ENCODE results near the gene ZNHIT6.
"Not testable (repeated sequence)": the region's sequence is repeated elsewhere in the genome, so short reads cannot be mapped to it uniquely, and the experiment has no call there.

ZNHIT6 gene

DNA sequence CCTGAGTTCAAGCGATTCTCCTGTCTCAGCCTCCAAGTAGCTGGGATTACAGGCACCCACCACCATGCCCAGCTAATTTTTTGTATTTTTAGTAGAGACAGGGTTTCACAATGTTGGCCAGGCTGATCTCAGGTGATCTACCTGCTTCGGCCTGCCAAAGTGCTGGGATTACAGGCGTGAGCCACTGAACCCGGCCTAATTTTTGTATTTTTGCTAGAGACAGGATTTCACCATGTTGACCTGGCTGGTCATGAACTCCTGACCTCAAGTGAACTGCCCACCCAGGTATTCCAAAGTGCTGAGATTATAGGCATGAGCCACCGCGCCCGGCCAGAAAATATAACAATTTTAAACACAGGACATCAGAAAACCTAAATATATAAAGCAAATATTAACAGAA, 68.3 kb downstream of the ZNHIT6 start:
- not testable (repeated sequence) for H3K4me3 ChIP-seq (ENCODE audit: low read depth in 1 of 2, low read length in 2 of 2); H3K27ac ChIP-seq (ENCODE audit: low read length); H3K27me3 ChIP-seq (ENCODE audit: low read depth, low read length); H3K4me1 ChIP-seq (ENCODE audit: control insufficient read depth in 1 of 2, insufficient read depth in 2 of 2, low read length in 2 of 2)
- Histone ChIP-seq H3K36me3 (ENCODE audit: control insufficient read depth in 1 of 2, insufficient read depth in 2 of 2, low read length in 2 of 2) (peaks cover 0 to 10% of the 10 kb centered on the region in 2 donors), H3K9me3 (ENCODE audit: control insufficient read depth in 1 of 2, low read length in 2 of 2) (peaks cover 4 to 16% of the 10 kb centered on the region in 2 donors)

- no peak overlapping the region for H3K27ac ChIP-seq (ENCODE audit: low read length)
Observed at GRCh38 chr1:85638412-85638811, 69.8 kb downstream of the ZNHIT6 start.

DNA sequence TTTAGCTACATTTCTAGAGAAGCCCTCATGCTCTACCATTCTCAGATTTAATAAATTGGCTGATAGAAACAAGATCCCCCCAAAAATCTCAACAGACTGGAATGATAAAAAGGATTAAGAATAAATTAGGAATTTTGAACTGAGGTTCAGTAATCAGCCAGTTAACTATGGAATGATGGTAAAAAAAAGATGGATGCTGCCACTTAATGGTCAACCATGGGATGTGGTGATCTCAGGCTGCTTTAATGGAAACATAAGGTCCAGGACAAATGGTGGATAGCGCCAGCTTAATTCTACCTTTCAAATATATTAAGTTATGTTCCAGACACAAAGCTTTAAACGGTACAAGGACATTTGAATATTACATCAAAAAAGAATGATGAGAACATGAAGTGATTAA, 77.7 kb downstream of the ZNHIT6 start:
- Histone ChIP-seq H3K4me1 (ENCODE audit: control insufficient read depth in 1 of 2, insufficient read depth in 2 of 2, low read length in 2 of 2) (no peaks in the 10 kb centered on the region), H3K27ac (ENCODE audit: low read length) (no peak overlapping the region), H3K4me3 (ENCODE audit: low read depth in 1 of 2, low read length in 2 of 2) (no peak overlapping the region), H3K36me3 (ENCODE audit: control insufficient read depth in 1 of 2, insufficient read depth in 2 of 2, low read length in 2 of 2) (no peaks in the 10 kb centered on the region), H3K27me3 (ENCODE audit: low read depth, low read length) (no peaks in the 10 kb centered on the region), H3K9me3 (ENCODE audit: control insufficient read depth in 1 of 2, low read length in 2 of 2) (no peaks in the 10 kb centered on the region)

More at GRCh38 chr1:85638412-85638811, 69.8 kb downstream of the ZNHIT6 start:
- Histone ChIP-seq H3K4me1 (ENCODE audit: control insufficient read depth in 1 of 2, insufficient read depth in 2 of 2, low read length in 2 of 2) (no peaks in the 10 kb centered on the region), H3K4me3 (ENCODE audit: low read depth in 1 of 2, low read length in 2 of 2) (no peak overlapping the region), H3K36me3 (ENCODE audit: control insufficient read depth in 1 of 2, insufficient read depth in 2 of 2, low read length in 2 of 2) (peaks cover 0 to 10% of the 10 kb centered on the region in 2 donors), H3K9me3 (ENCODE audit: control insufficient read depth in 1 of 2, low read length in 2 of 2) (peaks cover 4 to 16% of the 10 kb centered on the region in 2 donors), H3K27me3 (ENCODE audit: low read depth, low read length) (no peaks in the 10 kb centered on the region)

DNA sequence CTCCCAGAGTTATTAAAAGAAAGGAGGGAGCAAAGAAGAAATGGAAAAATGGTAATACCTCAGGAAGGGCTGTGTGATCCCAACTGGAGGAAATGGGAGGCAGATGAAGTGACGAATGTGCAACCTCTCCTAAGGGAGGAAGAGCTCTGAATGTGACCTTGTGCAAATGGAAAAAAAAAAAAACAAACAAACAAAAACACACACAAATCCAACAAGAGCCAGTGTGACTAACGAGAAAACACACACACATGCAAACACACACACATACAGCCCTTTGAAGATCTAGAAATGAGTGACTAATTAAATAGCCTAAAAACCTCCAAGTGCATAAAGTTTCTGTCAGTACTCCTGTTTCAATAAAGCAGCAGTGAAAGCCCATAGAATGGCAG, 78.7 kb downstream of the ZNHIT6 start:
- no peaks in the 10 kb centered on the region for H3K27me3 ChIP-seq (ENCODE audit: low read depth, low read length)
- H3K4me3 ChIP-seq (ENCODE audit: low read depth in 1 of 2, low read length in 2 of 2), result no peak overlapping the region
- no peaks in the 10 kb centered on the region for H3K4me1 ChIP-seq (ENCODE audit: control insufficient read depth in 1 of 2, insufficient read depth in 2 of 2, low read length in 2 of 2)
- no peak overlapping the region for H3K27ac ChIP-seq (ENCODE audit: low read length)
- H3K9me3 ChIP-seq (ENCODE audit: control insufficient read depth in 1 of 2, low read length in 2 of 2), result no peaks in the 10 kb centered on the region
- H3K36me3 ChIP-seq (ENCODE audit: control insufficient read depth in 1 of 2, insufficient read depth in 2 of 2, low read length in 2 of 2), result no peaks in the 10 kb centered on the region

DNA sequence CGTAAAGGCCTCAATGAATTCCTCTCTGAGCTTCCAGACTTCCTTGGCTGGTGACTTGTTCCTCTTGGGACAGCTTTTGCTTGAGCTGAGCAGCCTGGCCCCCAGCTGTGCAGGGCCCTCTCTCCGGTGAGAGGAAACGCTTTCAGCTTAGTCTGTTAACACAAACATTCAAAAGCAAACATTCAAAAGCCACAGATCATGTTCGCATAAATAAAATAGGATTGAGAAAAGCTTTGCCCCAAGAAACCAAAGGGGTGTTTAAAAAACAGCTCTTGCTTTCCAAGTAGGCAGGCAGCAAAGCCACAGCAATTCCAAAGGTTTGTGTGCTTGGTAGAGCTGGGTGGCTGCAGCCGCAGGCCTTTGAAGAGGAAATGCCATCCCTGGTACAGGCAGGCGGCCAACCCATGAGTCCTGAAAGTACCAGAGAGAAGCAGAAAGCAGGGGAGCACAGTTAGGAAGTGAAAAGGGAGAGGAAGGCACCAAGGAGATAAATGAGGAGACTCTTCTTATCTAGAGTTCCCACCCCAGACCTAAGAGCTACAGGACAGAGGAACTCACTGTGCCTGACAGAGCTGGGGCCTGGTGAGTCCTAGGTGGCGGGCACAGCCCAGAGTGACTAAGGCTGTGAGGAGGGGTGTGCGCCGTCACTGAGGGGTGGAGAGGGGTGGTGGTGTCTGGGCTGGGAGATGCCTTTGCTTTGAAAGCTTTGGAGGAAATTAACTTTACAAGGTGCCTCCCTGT, 79.3 kb downstream of the ZNHIT6 start:
- Histone ChIP-seq H3K27me3 (ENCODE audit: low read depth, low read length) (no peaks in the 10 kb centered on the region), H3K27ac (ENCODE audit: low read length) (peak overlapping the region; percentile 40), H3K9me3 (ENCODE audit: control insufficient read depth in 1 of 2, low read length in 2 of 2) (no peaks in the 10 kb centered on the region), H3K4me1 (ENCODE audit: control insufficient read depth in 1 of 2, insufficient read depth in 2 of 2, low read length in 2 of 2) (no peaks in the 10 kb centered on the region), H3K4me3 (ENCODE audit: low read depth in 1 of 2, low read length in 2 of 2) (no peak overlapping the region), H3K36me3 (ENCODE audit: control insufficient read depth in 1 of 2, insufficient read depth in 2 of 2, low read length in 2 of 2) (peaks cover 0 to under 1% of the 10 kb centered on the region in 2 donors)

GRCh38 chr1:85626818-85627217, 81.4 kb downstream of the ZNHIT6 start:
- no peak overlapping the region for H3K4me3 ChIP-seq (ENCODE audit: low read depth in 1 of 2, low read length in 2 of 2)
- no peak overlapping the region for H3K27ac ChIP-seq (ENCODE audit: low read length)
- no peaks in the 10 kb centered on the region for H3K4me1 ChIP-seq (ENCODE audit: control insufficient read depth in 1 of 2, insufficient read depth in 2 of 2, low read length in 2 of 2)
- peaks cover 0 to 8% of the 10 kb centered on the region in 2 donors for H3K9me3 ChIP-seq (ENCODE audit: control insufficient read depth in 1 of 2, low read length in 2 of 2)
- H3K36me3 ChIP-seq (ENCODE audit: control insufficient read depth in 1 of 2, insufficient read depth in 2 of 2, low read length in 2 of 2), result peaks cover 5 to 18% of the 10 kb centered on the region in 2 donors
- no peaks in the 10 kb centered on the region for H3K27me3 ChIP-seq (ENCODE audit: low read depth, low read length)

- H3K27me3 ChIP-seq (ENCODE audit: low read depth, low read length), result no peaks in the 10 kb centered on the region
- peaks cover 5 to 25% of the 10 kb centered on the region in 2 donors for H3K36me3 ChIP-seq (ENCODE audit: control insufficient read depth in 1 of 2, insufficient read depth in 2 of 2, low read length in 2 of 2)
- H3K27ac ChIP-seq (ENCODE audit: low read length), result no peak overlapping the region
- no peaks in the 10 kb centered on the region for H3K4me1 ChIP-seq (ENCODE audit: control insufficient read depth in 1 of 2, insufficient read depth in 2 of 2, low read length in 2 of 2)
- peaks cover 3 to 16% of the 10 kb centered on the region in 2 donors for H3K9me3 ChIP-seq (ENCODE audit: control insufficient read depth in 1 of 2, low read length in 2 of 2)
- H3K4me3 ChIP-seq (ENCODE audit: low read depth in 1 of 2, low read length in 2 of 2), result no peak overlapping the region
Observed at GRCh38 chr1:85624361-85624760, 83.9 kb downstream of the ZNHIT6 start.

DNA sequence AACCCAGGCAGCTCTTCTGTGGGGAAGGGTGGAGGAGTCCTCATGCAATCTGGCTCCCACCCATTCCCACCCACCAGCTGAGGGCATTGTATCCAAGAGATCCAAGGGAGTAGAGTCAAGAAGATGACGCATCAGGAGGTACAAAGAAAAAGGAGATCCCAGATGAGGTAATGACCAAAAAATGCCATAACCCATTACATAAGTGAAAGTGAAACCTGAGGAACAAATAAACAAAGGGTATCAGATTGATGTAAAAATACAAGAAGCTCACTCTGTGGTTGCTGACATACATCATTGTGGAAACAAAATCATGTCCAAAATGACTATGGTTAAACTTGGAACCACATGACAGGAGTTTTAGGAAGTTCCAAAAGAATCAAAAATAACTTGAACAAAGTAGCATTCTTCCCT, 85.2 kb downstream of the ZNHIT6 start:
- Histone ChIP-seq H3K36me3 (ENCODE audit: control insufficient read depth in 1 of 2, insufficient read depth in 2 of 2, low read length in 2 of 2) (peaks cover 5 to 25% of the 10 kb centered on the region in 2 donors), H3K9me3 (ENCODE audit: control insufficient read depth in 1 of 2, low read length in 2 of 2) (peaks cover 3 to 16% of the 10 kb centered on the region in 2 donors), H3K4me1 (ENCODE audit: control insufficient read depth in 1 of 2, insufficient read depth in 2 of 2, low read length in 2 of 2) (no peaks in the 10 kb centered on the region), H3K27me3 (ENCODE audit: low read depth, low read length) (no peaks in the 10 kb centered on the region), H3K27ac (ENCODE audit: low read length) (no peak overlapping the region), H3K4me3 (ENCODE audit: low read depth in 1 of 2, low read length in 2 of 2) (no peak overlapping the region)

DNA sequence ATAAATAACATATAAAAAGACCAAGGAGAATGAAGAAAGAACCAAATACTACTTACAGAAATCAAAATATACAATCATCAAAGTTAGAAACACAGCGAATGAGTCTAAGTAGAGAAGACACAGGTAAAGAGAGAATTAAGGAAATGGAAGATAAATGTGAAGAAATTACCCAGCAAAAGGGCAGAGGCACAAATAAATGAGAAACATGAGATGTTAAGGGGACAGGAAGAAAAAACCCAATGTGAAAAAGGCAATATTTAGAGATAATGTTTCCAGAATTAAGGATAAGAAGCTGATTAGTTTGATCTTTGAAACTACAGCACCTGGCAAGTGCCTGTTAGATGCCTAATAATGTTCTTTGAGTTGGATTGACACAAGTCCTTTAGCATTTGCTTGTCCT, 86.8 kb downstream of the ZNHIT6 start:
- H3K4me1 ChIP-seq (ENCODE audit: control insufficient read depth in 1 of 2, insufficient read depth in 2 of 2, low read length in 2 of 2), result no peaks in the 10 kb centered on the region
- no peaks in the 10 kb centered on the region for H3K27me3 ChIP-seq (ENCODE audit: low read depth, low read length)
- H3K9me3 ChIP-seq (ENCODE audit: control insufficient read depth in 1 of 2, low read length in 2 of 2), result peaks cover 3 to 16% of the 10 kb centered on the region in 2 donors
- peaks cover 5 to 25% of the 10 kb centered on the region in 2 donors for H3K36me3 ChIP-seq (ENCODE audit: control insufficient read depth in 1 of 2, insufficient read depth in 2 of 2, low read length in 2 of 2)
- H3K4me3 ChIP-seq (ENCODE audit: low read depth in 1 of 2, low read length in 2 of 2), result no peak overlapping the region
- H3K27ac ChIP-seq (ENCODE audit: low read length), result no peak overlapping the region

- Histone ChIP-seq H3K9me3 (ENCODE audit: control insufficient read depth in 1 of 2, low read length in 2 of 2) (peaks cover 3 to 15% of the 10 kb centered on the region in 2 donors), H3K4me3 (ENCODE audit: low read depth in 1 of 2, low read length in 2 of 2) (no peak overlapping the region), H3K27ac (ENCODE audit: low read length) (no peak overlapping the region), H3K27me3 (ENCODE audit: low read depth, low read length) (no peaks in the 10 kb centered on the region), H3K36me3 (ENCODE audit: control insufficient read depth in 1 of 2, insufficient read depth in 2 of 2, low read length in 2 of 2) (peaks cover 0 to 16% of the 10 kb centered on the region in 2 donors), H3K4me1 (ENCODE audit: control insufficient read depth in 1 of 2, insufficient read depth in 2 of 2, low read length in 2 of 2) (no peaks in the 10 kb centered on the region)
Observed at GRCh38 chr1:85617633-85618100, 90.6 kb downstream of the ZNHIT6 start.

DNA sequence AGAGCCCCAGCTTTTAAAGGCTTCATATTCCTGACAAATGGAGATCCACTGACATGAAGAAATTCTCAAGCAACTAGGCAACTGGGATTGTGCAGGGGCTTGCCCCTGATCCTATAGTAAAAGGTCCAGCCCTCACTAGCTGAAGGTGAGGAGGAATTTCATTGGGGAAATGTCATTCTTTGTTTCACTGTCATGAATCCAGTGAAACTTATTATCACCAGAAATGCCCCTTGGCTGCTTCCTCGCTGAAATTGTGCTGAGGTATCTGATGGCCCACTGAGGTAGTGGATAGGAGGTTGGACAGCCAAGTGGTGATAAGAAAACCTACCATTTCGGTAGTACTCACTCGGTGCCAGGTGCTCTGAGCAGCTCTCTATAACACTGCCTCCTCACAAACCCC, 91.5 kb downstream of the ZNHIT6 start:
- H3K27me3 ChIP-seq (ENCODE audit: low read depth, low read length), result no peaks in the 10 kb centered on the region
- H3K4me1 ChIP-seq (ENCODE audit: control insufficient read depth in 1 of 2, insufficient read depth in 2 of 2, low read length in 2 of 2), result no peaks in the 10 kb centered on the region
- no peak overlapping the region for H3K27ac ChIP-seq (ENCODE audit: low read length)
- peaks cover 3 to 8% of the 10 kb centered on the region in 2 donors for H3K9me3 ChIP-seq (ENCODE audit: control insufficient read depth in 1 of 2, low read length in 2 of 2)
- H3K4me3 ChIP-seq (ENCODE audit: low read depth in 1 of 2, low read length in 2 of 2), result no peak overlapping the region
- peaks cover 0 to 7% of the 10 kb centered on the region in 2 donors for H3K36me3 ChIP-seq (ENCODE audit: control insufficient read depth in 1 of 2, insufficient read depth in 2 of 2, low read length in 2 of 2)

GRCh38 chr1:85616364-85616705, 91.9 kb downstream of the ZNHIT6 start:
- H3K27me3 ChIP-seq (ENCODE audit: low read depth, low read length), result no peaks in the 10 kb centered on the region
- H3K36me3 ChIP-seq (ENCODE audit: control insufficient read depth in 1 of 2, insufficient read depth in 2 of 2, low read length in 2 of 2), result peaks cover 0 to 3% of the 10 kb centered on the region in 2 donors
- H3K27ac ChIP-seq (ENCODE audit: low read length), result no peak overlapping the region
- H3K4me1 ChIP-seq (ENCODE audit: control insufficient read depth in 1 of 2, insufficient read depth in 2 of 2, low read length in 2 of 2), result no peaks in the 10 kb centered on the region
- H3K9me3 ChIP-seq (ENCODE audit: control insufficient read depth in 1 of 2, low read length in 2 of 2), result peaks cover 0 to 5% of the 10 kb centered on the region in 2 donors
- H3K4me3 ChIP-seq (ENCODE audit: low read depth in 1 of 2, low read length in 2 of 2), result peak overlapping the region in 1 of 2 donors; percentile 25
